Colonic mucosa (tissue), 4 donors: ENCODE data around the gene TSPAN8. TPM values are rescaled to one million over a fixed set of nuclear protein-coding genes. Genes with fewer than 3 reads are reported as not detected.

Source experiments
- DNase-seq: peaks from one replicate; pipeline ENCODE4 v3.0.0-alpha.2; 2020
- H3K27ac ChIP-seq: fragments of 200-600 bp; one replicate; pipeline ENCODE4 v1.8.0; 2021
- H3K27me3 ChIP-seq: fragments of 200-600 bp; one replicate; pipeline ENCODE4 v1.8.0; 2021
- H3K36me3 ChIP-seq: fragments of 200-600 bp; one replicate; pipeline ENCODE4 v1.8.0; 2021
- H3K4me1 ChIP-seq: fragments of 200-600 bp; one replicate; pipeline ENCODE4 v1.8.0; 2021; ENCODE audit warnings: mild to moderate bottlenecking
- H3K4me3 ChIP-seq: fragments of 200-600 bp; one replicate; pipeline ENCODE4 v1.8.0; 2021
- H3K9ac ChIP-seq, 2 donors: one replicate each; pipeline ENCODE4 v1.7.0; 2013; ENCODE audit warnings: control low read depth in 2 of 2, low read depth in 2 of 2, low read length in 2 of 2
- H3K9me3 ChIP-seq: fragments of 200-600 bp; one replicate; pipeline ENCODE4 v1.8.0; 2021
- CTCF ChIP-seq: fragments of 200-600 bp; IDR thresholded peaks from one replicate; pipeline ENCODE4 v1.8.0; 2022; ENCODE audit warnings: antibody characterized with exemption, mild to moderate bottlenecking
- intact Hi-C: fragments of 100-400 bp; cut with DNase I; formaldehyde crosslinking; loops from one replicate; pipeline ENCODE4 v1.14.1; 2022
- total RNA-seq, 2 donors: library from RNA; stranded (reverse); fragmentation: NEBNext Ultra II Directional in 1 of 2; extraction: Animal tissue kit (Norgen Biotek cat#: 25700) in 1 of 2; gene quantifications; one replicate each; pipeline ENCODE4 v1.2.1, GENCODE V29; 2021
- donor health status: healthy.
- donor health status: DM: no; HTN: no; CAD: no.
- donor health status: DM: no; HTN: no; CAD: no.

Gene TSPAN8
- total RNA-seq, 2 donors from 2014 or later = 1,318 to 1,657 TPM

GRCh38 chr12:71085575-71085974 is 72.2 kb downstream of the TSPAN8 start:
- no peak overlapping the region for H3K27ac ChIP-seq
- TF ChIP-seq CTCF = no peak
- H3K4me1 ChIP-seq = no peaks in the 10 kb centered on the region
- no peaks in the 10 kb centered on the region for H3K36me3 ChIP-seq
- no peaks in the 10 kb centered on the region for H3K9me3 ChIP-seq
- intact Hi-C loops = no loop called here
- DNase-seq = no peak
- no peak overlapping the region for H3K4me3 ChIP-seq
- no peaks in the 10 kb centered on the region for H3K27me3 ChIP-seq
- no peak overlapping the region for H3K9ac ChIP-seq

- TF ChIP-seq CTCF = no peak
- Histone ChIP-seq H3K4me1 (no peaks in the 10 kb centered on the region), H3K27ac (no peak overlapping the region), H3K36me3 (no peaks in the 10 kb centered on the region), H3K9ac (no peak overlapping the region), H3K27me3 (no peaks in the 10 kb centered on the region), H3K9me3 (no peaks in the 10 kb centered on the region), H3K4me3 (no peak overlapping the region)
- DNase-seq = no peak
- intact Hi-C loops = no loop called here
Measured at GRCh38 chr12:71075743-71076142, 82.1 kb downstream of the TSPAN8 start.

Other genes with a start within 250 kb of the TSPAN8 start
- 10 to 100 TPM; 21.8 to 43.8 TPM for gene PTPRR, start 237.3 kb downstream of the TSPAN8 start, total RNA-seq